Endodermal cell (in vitro differentiated cells): Measurements from ENCODE around the gene CGREF1. TPM values are rescaled to one million over a fixed set of nuclear protein-coding genes. Genes with fewer than 3 reads are reported as not detected.

ENCODE experiments used
- DNase-seq: peaks from one replicate; pipeline ENCODE4 v3.0.0-alpha.2; 2017
- H3K27ac ChIP-seq: 2 replicates; pipeline ENCODE4 v1.5.1; 2013; ENCODE audit warnings: mild to moderate bottlenecking, low read depth, low read length, moderate library complexity
- H3K27me3 ChIP-seq: 2 replicates; pipeline ENCODE4 v1.6.1; 2013; ENCODE audit warnings: mild to moderate bottlenecking, low read length, moderate library complexity; ENCODE audit not compliant: insufficient read depth, control insufficient read depth, poor library complexity, severe bottlenecking
- H3K36me3 ChIP-seq: 2 replicates; pipeline ENCODE4 v1.7.0; 2013; ENCODE audit warnings: mild to moderate bottlenecking, low read length, moderate library complexity; ENCODE audit not compliant: control insufficient read depth, insufficient read depth
- H3K4me1 ChIP-seq: one replicate; pipeline ENCODE4 v1.7.0; 2013; ENCODE audit warnings: low read length; ENCODE audit not compliant: control insufficient read depth, insufficient read depth
- H3K4me3 ChIP-seq: 2 replicates; pipeline ENCODE4 v1.5.1; 2013; ENCODE audit warnings: mild to moderate bottlenecking, low read length, moderate library complexity
- H3K9ac ChIP-seq: 2 replicates; pipeline ENCODE4 v1.6.1; 2013; ENCODE audit warnings: mild to moderate bottlenecking, low read length, moderate library complexity; ENCODE audit not compliant: poor library complexity, severe bottlenecking; ENCODE audit errors: extremely low read depth
- H3K9me3 ChIP-seq: 2 replicates; pipeline ENCODE4 v1.6.1; 2013; ENCODE audit warnings: mild to moderate bottlenecking, low read length, moderate library complexity; ENCODE audit not compliant: control insufficient read depth
- H3K27ac Mint-ChIP-seq: 2 replicates; pipeline ENCODE4 v1.8.0; 2020; ENCODE audit warnings: mixed read lengths
- H3K27me3 Mint-ChIP-seq: 2 replicates; pipeline ENCODE4 v1.8.0; 2021; ENCODE audit warnings: mild to moderate bottlenecking, mixed read lengths; ENCODE audit not compliant: insufficient read depth
- H3K36me3 Mint-ChIP-seq: 2 replicates; pipeline ENCODE4 v1.8.0; 2020; ENCODE audit warnings: low read depth, mixed read lengths
- H3K4me1 Mint-ChIP-seq: 2 replicates; pipeline ENCODE4 v1.8.0; 2020; ENCODE audit warnings: mixed read lengths
- H3K4me3 Mint-ChIP-seq: 2 replicates; pipeline ENCODE4 v1.8.0; 2020; ENCODE audit warnings: mild to moderate bottlenecking, moderate library complexity, mixed read lengths
- H3K9me3 Mint-ChIP-seq: 2 replicates; pipeline ENCODE4 v1.8.0; 2020; ENCODE audit warnings: mild to moderate bottlenecking, mixed read lengths
- CTCF ChIP-seq: fragments of 200-600 bp; sonication (generic); conservative IDR thresholded peaks from 2 replicates; pipeline ENCODE4 v1.5.0; 2021; ENCODE audit warnings: antibody characterized with exemption, mild to moderate bottlenecking
- WGBS, 2 experiments: methylation state at CpG; one replicate each; pipeline versions ENCODE4 v1.1.5 to v1.1.7; 2013; ENCODE audit warnings: missing lambda C conversion rate in 2 of 2, mixed read lengths in 1 of 2; ENCODE audit not compliant: insufficient coverage in 1 of 2, insufficient read length in 1 of 2; 5-methylcytosine and 5-hydroxymethylcytosine counted together
- total RNA-seq, 2 donors: library from RNA; stranded (reverse); fragmentation: NEBNext Ultra II Directional in 1 of 2; extraction: Animal tissue kit (Norgen Biotek cat#: 25700) in 1 of 2; gene quantifications; 2 replicates in 1 of 2; 3 replicates in 1 of 2; pipeline ENCODE4 v1.2.1, GENCODE V29; 2021

Gene CGREF1
- total RNA-seq, 2 donors from 2014 or later, result 0.20 to 0.33 TPM

- Mint-ChIP-seq H3K27me3 (peaks cover 19% of the 10 kb centered on the region), H3K4me3 (no peak overlapping the region), H3K36me3 (peaks cover 3% of the 10 kb centered on the region), H3K4me1 (peaks cover 7% of the 10 kb centered on the region), H3K27ac (no peak overlapping the region), H3K9me3 (no peaks in the 10 kb centered on the region)
- H3K4me3 ChIP-seq, result no peak overlapping the region
- H3K9ac ChIP-seq, result no peak overlapping the region
- no peak for DNase-seq
- TF ChIP-seq CTCF, result no peak
- 89 to 91% methylated on average over 6 to 7 of the region's 7 CpGs for WGBS, 2 experiments
- H3K9me3 ChIP-seq, result no peaks in the 10 kb centered on the region
- H3K27me3 ChIP-seq, result peaks cover under 1% of the 10 kb centered on the region
- no peak overlapping the region for H3K27ac ChIP-seq
- H3K36me3 ChIP-seq, result no peaks in the 10 kb centered on the region
- H3K4me1 ChIP-seq, result no peaks in the 10 kb centered on the region
Observed at GRCh38 chr2:27138111-27138510, 19.2 kb upstream of the CGREF1 start.

GRCh38 chr2:27137322-27137935 is 18.5 kb upstream of the CGREF1 start:
- no peak overlapping the region for H3K9ac ChIP-seq
- Mint-ChIP-seq H3K27ac (no peak overlapping the region), H3K4me3 (no peak overlapping the region), H3K36me3 (peaks cover 7% of the 10 kb centered on the region), H3K9me3 (no peaks in the 10 kb centered on the region), H3K27me3 (peaks cover 14% of the 10 kb centered on the region), H3K4me1 (peaks cover 10% of the 10 kb centered on the region)
- DNase-seq, result no peak
- WGBS, 2 experiments, result 93% methylated on average over 12 to 21 of the region's 21 CpGs
- TF ChIP-seq CTCF, result no peak
- H3K36me3 ChIP-seq, result peaks cover 6% of the 10 kb centered on the region
- H3K9me3 ChIP-seq, result no peaks in the 10 kb centered on the region
- no peak overlapping the region for H3K27ac ChIP-seq
- no peak overlapping the region for H3K4me3 ChIP-seq
- no peaks in the 10 kb centered on the region for H3K27me3 ChIP-seq
- H3K4me1 ChIP-seq, result no peaks in the 10 kb centered on the region

- peaks cover 9% of the 10 kb centered on the region for H3K36me3 Mint-ChIP-seq
- Histone ChIP-seq H3K27me3 (no peaks in the 10 kb centered on the region), H3K9ac (no peak overlapping the region), H3K4me3 (no peak overlapping the region), H3K9me3 (no peaks in the 10 kb centered on the region), H3K27ac (no peak overlapping the region), H3K4me1 (no peaks in the 10 kb centered on the region), H3K36me3 (peaks cover 13% of the 10 kb centered on the region)
- peaks cover 14% of the 10 kb centered on the region for H3K27me3 Mint-ChIP-seq
- no peak overlapping the region for H3K27ac Mint-ChIP-seq
- H3K4me1 Mint-ChIP-seq, result peaks cover 10% of the 10 kb centered on the region
- no peak for DNase-seq
- TF ChIP-seq CTCF, result no peak
- no peak overlapping the region for H3K4me3 Mint-ChIP-seq
- no peaks in the 10 kb centered on the region for H3K9me3 Mint-ChIP-seq
- 90 to 91% methylated on average over 2 to 7 of the region's 7 CpGs for WGBS, 2 experiments
Observed at GRCh38 chr2:27136751-27137150, 17.8 kb upstream of the CGREF1 start.
